PC-9 (cell line): ENCODE data around the gene TBC1D14. TPM values are rescaled to one million over a fixed set of nuclear protein-coding genes. Genes with fewer than 3 reads are reported as not detected.

Experiments used
- BruUV-seq: library from RNA; stranded (reverse); fragments of 400-500 nt; replicated peaks from 2 replicates; lab custom pipeline; 2021; lab: Mats Ljungman, UMichigan
- CTCF ChIA-PET: fragments of 300-600 bp; sonication (Branson Sonifier 250); formaldehyde crosslinking; loops from one replicate; lab custom pipeline; 2022; ENCODE audit warnings: antibody characterized with exemption; lab: Charles Lee
- POLR2A ChIA-PET: fragments of 300-600 bp; sonication (Branson Sonifier 250); formaldehyde crosslinking; loops from one replicate; lab custom pipeline; 2022; ENCODE audit warnings: antibody characterized with exemption; ENCODE audit not compliant: unreplicated experiment; lab: Charles Lee
- DNase-seq, 2 experiments: peaks; one replicate each; pipeline versions ENCODE4 v3.0.0 to v3.0.0-alpha.2; 2015 to 2022; ENCODE audit warnings: mixed read lengths in 1 of 2
- H2AFZ ChIP-seq: fragments of 200-600 bp; sonication (generic); 2 replicates; pipeline ENCODE4 v1.8.1; 2017; ENCODE audit warnings: antibody characterized with exemption
- H3F3A ChIP-seq: fragments of 200-600 bp; sonication (generic); 2 replicates; pipeline ENCODE4 v1.8.1; 2017; ENCODE audit warnings: antibody characterized with exemption, mild to moderate bottlenecking, low read depth; ENCODE audit not compliant: insufficient read depth
- H3K27ac ChIP-seq: fragments of 200-600 bp; sonication (generic); 2 replicates; pipeline ENCODE4 v1.6.1; 2016; ENCODE audit warnings: mixed run types
- H3K27me3 ChIP-seq: fragments of 200-600 bp; sonication (generic); 2 replicates; pipeline ENCODE4 v1.6.1; 2016; ENCODE audit warnings: low read depth, mixed run types; ENCODE audit not compliant: insufficient read depth
- H3K36me3 ChIP-seq: fragments of 200-600 bp; sonication (generic); 2 replicates; pipeline ENCODE4 v1.6.1; 2016; ENCODE audit warnings: low read depth, mixed run types
- H3K4me1 ChIP-seq: fragments of 200-600 bp; sonication (generic); replicated peaks from 2 replicates; pipeline ENCODE4 v1.6.1; 2016; ENCODE audit warnings: mixed run types; ENCODE audit not compliant: insufficient read depth
- H3K4me2 ChIP-seq: fragments of 200-600 bp; sonication (generic); 2 replicates; pipeline ENCODE4 v1.6.1; 2017; ENCODE audit warnings: mixed run types
- H3K4me3 ChIP-seq: fragments of 200-600 bp; sonication (generic); 2 replicates; pipeline ENCODE4 v1.6.1; 2016; ENCODE audit warnings: mixed run types
- H3K79me2 ChIP-seq: fragments of 200-600 bp; sonication (generic); 2 replicates; pipeline ENCODE4 v1.6.1; 2017; ENCODE audit warnings: low read depth, mixed run types
- H3K9me2 ChIP-seq: fragments of 200-600 bp; sonication (generic); 2 replicates; pipeline ENCODE4 v1.8.1; 2017; ENCODE audit warnings: mild to moderate bottlenecking; ENCODE audit not compliant: insufficient read depth
- H3K9me3 ChIP-seq: fragments of 200-600 bp; sonication (generic); 2 replicates; pipeline ENCODE4 v1.8.1; 2016; ENCODE audit warnings: low read depth; ENCODE audit not compliant: insufficient read depth
- H4K20me1 ChIP-seq: fragments of 200-600 bp; sonication (generic); 2 replicates; pipeline ENCODE4 v1.8.1; 2017; ENCODE audit not compliant: insufficient read depth
- EZH2 ChIP-seq: fragments of 200-600 bp; sonication (generic); IDR thresholded peaks from 2 replicates; pipeline ENCODE4 v1.8.0; 2017; ENCODE audit warnings: antibody characterized with exemption, low read depth
- intact Hi-C: fragments of 100-400 bp; cut with micrococcal nuclease; formaldehyde crosslinking; loops from one replicate; pipeline ENCODE4 v1.10.0; 2022; ENCODE audit not compliant: unreplicated experiment
- total RNA-seq: library from RNA; stranded (reverse); gene quantifications from 2 replicates; pipeline ENCODE4 v1.2.3, GENCODE V29; 2021
- TF ChIP-seq, protein P1 (sequence below): fragments of 200-600 bp; sonication (generic); conservative IDR thresholded peaks from 2 replicates; pipeline ENCODE4 v1.6.1; 2017; ENCODE audit warnings: mixed run types, antibody characterized with exemption, mild to moderate bottlenecking, moderate library complexity

Gene TBC1D14
- total RNA-seq, 1 experiment from 2014 or later: 46.2 TPM

DNA sequence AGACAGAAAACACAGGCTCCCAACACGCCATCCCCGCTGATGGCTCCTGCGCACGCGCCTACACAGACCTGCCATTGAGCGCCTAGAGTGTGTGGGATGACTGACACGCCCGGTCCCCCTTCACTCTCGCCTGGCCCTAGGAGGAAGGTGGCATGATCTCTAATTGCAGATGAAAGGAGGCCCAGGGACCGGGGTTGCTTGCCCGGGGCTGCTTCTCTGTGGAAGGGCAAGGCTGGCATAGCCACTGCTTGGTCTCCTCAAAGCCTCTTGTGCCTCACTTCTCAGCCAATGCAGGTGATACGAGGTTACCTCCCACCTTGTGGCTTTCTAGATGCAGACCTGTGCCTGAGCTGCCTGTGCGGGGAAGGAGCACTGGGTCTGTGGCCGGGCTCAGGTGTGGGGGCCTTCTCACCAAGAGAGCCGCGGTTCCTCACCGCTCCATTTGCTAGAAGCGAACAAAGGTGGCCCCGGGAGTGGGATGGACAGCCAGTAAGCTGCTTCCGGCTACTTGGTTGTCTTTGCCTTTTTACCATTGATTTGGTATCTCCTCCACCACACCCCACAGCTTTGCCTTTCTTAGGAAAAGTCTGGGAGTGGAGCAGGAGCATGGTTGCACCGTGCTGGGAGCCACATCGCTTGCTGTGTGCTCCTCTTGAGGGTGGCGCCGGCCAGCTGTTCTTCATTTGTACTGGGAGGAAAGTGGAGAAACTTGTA is 47.0 kb downstream of the TBC1D14 start:
- Histone ChIP-seq H3K36me3 (no peaks in the 10 kb centered on the region), H3K27me3 (no peaks in the 10 kb centered on the region), H3K4me3 (no peak overlapping the region), H3F3A (peaks cover 21% of the 10 kb centered on the region), H3K9me3 (no peaks in the 10 kb centered on the region), H3K9me2 (no peaks in the 10 kb centered on the region), H3K79me2 (peaks cover 37% of the 10 kb centered on the region), H3K4me1 (peaks cover 28% of the 10 kb centered on the region), H2AFZ (no peak overlapping the region), H4K20me1 (peaks cover 4% of the 10 kb centered on the region), H3K4me2 (no peak overlapping the region), H3K27ac (no peak overlapping the region; the same call in 1 of the 2 replicates)
- ChIA-PET CTCF (no interaction called here), POLR2A (no interaction called here)
- TF ChIP-seq EZH2: no peak
- TF ChIP-seq, protein P1, sequence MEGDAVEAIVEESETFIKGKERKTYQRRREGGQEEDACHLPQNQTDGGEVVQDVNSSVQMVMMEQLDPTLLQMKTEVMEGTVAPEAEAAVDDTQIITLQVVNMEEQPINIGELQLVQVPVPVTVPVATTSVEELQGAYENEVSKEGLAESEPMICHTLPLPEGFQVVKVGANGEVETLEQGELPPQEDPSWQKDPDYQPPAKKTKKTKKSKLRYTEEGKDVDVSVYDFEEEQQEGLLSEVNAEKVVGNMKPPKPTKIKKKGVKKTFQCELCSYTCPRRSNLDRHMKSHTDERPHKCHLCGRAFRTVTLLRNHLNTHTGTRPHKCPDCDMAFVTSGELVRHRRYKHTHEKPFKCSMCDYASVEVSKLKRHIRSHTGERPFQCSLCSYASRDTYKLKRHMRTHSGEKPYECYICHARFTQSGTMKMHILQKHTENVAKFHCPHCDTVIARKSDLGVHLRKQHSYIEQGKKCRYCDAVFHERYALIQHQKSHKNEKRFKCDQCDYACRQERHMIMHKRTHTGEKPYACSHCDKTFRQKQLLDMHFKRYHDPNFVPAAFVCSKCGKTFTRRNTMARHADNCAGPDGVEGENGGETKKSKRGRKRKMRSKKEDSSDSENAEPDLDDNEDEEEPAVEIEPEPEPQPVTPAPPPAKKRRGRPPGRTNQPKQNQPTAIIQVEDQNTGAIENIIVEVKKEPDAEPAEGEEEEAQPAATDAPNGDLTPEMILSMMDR: no peak
- no TSS peak for BruUV-seq
- intact Hi-C loops: no loop called here
- DNase-seq: no peak

DNA sequence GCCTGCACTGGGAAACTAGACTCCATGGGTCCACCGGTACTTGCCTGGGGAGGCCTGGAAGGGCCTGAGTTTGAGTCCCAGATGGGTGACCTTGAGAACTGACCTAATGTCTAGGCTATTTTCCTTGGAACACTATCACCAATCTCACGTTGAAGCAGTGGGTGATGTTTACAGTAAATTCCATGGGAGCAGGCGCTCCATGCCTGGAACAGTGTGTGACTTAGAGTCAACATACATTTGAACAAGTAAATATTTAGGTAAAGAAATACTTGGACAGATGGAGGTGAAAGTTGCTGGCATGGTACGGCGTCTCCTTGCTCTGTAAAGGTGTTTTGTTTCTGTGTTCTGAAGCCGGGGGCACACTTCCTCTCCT is 47.5 kb downstream of the TBC1D14 start:
- Histone ChIP-seq H3K9me2 (no peaks in the 10 kb centered on the region), H3K79me2 (peaks cover 31% of the 10 kb centered on the region), H3K36me3 (no peaks in the 10 kb centered on the region), H4K20me1 (peaks cover 4% of the 10 kb centered on the region), H3K4me2 (no peak overlapping the region), H3K27me3 (no peaks in the 10 kb centered on the region), H3F3A (peaks cover 21% of the 10 kb centered on the region), H3K9me3 (no peaks in the 10 kb centered on the region), H3K27ac (no peak overlapping the region), H3K4me1 (peaks cover 28% of the 10 kb centered on the region), H3K4me3 (no peak overlapping the region), H2AFZ (no peak overlapping the region)
- BruUV-seq: no TSS peak
- POLR2A ChIA-PET: no interaction called here
- no peak for TF ChIP-seq EZH2
- TF ChIP-seq, protein P1: no peak
- CTCF ChIA-PET: interaction anchor here (0.7 kb wide), 1 partner anchor 25 kb away, joined by 3 read pairs; no protein-coding TSS in a partner anchor
- DNase-seq: no peak
- intact Hi-C loops: no loop called here

DNA sequence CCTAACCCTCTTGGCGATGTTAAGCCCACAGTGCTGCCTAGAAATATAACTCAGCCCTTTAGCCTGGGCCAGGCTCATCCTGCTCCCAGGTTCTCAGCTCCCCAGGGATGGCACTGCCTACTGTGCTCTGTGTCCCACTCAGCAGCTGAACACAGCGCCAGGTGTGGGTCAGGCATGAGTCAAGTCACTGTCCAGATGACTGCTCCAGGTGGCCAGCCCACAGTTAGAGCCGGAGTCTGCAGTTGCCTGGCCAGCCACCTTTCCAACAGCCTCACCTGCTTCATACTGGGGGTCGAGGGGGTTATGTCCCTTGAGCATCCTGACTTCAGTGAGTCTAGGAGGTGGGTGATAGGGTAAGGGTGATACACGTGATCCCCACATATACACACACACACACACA is 48.4 kb downstream of the TBC1D14 start:
- ChIA-PET CTCF (interaction anchor here (0.7 kb wide), 1 partner anchor 24 kb away, joined by 3 read pairs; no protein-coding TSS in a partner anchor), POLR2A (interaction anchor here (0.6 kb wide), 1 partner anchor 98 kb away, joined by 3 read pairs; no protein-coding TSS in a partner anchor)
- Histone ChIP-seq H3K9me2 (no peaks in the 10 kb centered on the region), H3K27ac (no peak overlapping the region), H3K9me3 (no peaks in the 10 kb centered on the region), H3K4me1 (peaks cover 28% of the 10 kb centered on the region), H3F3A (peaks cover 21% of the 10 kb centered on the region), H2AFZ (no peak overlapping the region), H3K36me3 (no peaks in the 10 kb centered on the region), H3K27me3 (no peaks in the 10 kb centered on the region), H3K4me3 (no peak overlapping the region), H3K4me2 (no peak overlapping the region), H4K20me1 (peaks cover 4% of the 10 kb centered on the region), H3K79me2 (peaks cover 23% of the 10 kb centered on the region)
- intact Hi-C loops: no loop called here
- DNase-seq: no peak
- no peak for TF ChIP-seq EZH2
- TF ChIP-seq, protein P1: no peak
- BruUV-seq: no TSS peak
